ENCODE measurements around the gene DDIT4. TPM values are rescaled to one million over a fixed set of nuclear protein-coding genes. Genes with fewer than 3 reads are reported as not detected.

Gene DDIT4
- total RNA-seq, 1 donor from 2014 or later: 153 TPM

GRCh38 chr10:72229261-72230251, 44.2 kb upstream of the DDIT4 start:
- DNase-seq: no peak
- peaks cover 4% of the 10 kb centered on the region for H3K36me3 Mint-ChIP-seq (ENCODE audit: unreplicated experiment)
- H3K4me1 Mint-ChIP-seq (ENCODE audit: low read depth, unreplicated experiment): peaks cover 4% of the 10 kb centered on the region
- H3K27ac Mint-ChIP-seq (ENCODE audit: unreplicated experiment): no peak overlapping the region
- no peaks in the 10 kb centered on the region for H3K9me3 Mint-ChIP-seq (ENCODE audit: unreplicated experiment)
- TF ChIP-seq, protein P1, sequence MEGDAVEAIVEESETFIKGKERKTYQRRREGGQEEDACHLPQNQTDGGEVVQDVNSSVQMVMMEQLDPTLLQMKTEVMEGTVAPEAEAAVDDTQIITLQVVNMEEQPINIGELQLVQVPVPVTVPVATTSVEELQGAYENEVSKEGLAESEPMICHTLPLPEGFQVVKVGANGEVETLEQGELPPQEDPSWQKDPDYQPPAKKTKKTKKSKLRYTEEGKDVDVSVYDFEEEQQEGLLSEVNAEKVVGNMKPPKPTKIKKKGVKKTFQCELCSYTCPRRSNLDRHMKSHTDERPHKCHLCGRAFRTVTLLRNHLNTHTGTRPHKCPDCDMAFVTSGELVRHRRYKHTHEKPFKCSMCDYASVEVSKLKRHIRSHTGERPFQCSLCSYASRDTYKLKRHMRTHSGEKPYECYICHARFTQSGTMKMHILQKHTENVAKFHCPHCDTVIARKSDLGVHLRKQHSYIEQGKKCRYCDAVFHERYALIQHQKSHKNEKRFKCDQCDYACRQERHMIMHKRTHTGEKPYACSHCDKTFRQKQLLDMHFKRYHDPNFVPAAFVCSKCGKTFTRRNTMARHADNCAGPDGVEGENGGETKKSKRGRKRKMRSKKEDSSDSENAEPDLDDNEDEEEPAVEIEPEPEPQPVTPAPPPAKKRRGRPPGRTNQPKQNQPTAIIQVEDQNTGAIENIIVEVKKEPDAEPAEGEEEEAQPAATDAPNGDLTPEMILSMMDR (IDR thresholded peaks at IDR 0.05; ENCODE audit: partially characterized antibody, unreplicated experiment): no peak
- H3K27me3 Mint-ChIP-seq (ENCODE audit: unreplicated experiment): no peaks in the 10 kb centered on the region
- H3K4me3 Mint-ChIP-seq (ENCODE audit: unreplicated experiment): no peak overlapping the region

DNA sequence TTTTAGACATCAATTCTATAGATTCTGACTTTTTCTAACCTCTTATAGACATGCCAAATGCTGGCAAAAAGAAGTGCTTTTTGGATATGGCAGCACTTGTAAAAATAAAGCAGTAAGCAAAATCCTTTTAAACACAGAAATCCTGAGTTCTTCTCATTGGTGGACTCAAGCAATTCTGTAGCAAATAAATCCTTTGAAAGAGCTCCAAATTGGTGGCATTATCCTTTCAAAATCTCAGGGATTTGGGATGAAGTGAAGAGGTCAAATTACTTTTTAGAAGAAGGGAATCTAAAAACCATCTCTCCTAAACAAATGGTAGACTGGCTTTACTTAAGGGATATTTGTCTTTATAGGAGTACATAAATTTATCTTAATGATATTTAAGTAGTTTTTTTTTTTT, 40.1 kb upstream of the DDIT4 start:
- H3K4me1 Mint-ChIP-seq (ENCODE audit: low read depth, unreplicated experiment): peaks cover 4% of the 10 kb centered on the region
- H3K27me3 Mint-ChIP-seq (ENCODE audit: unreplicated experiment): no peaks in the 10 kb centered on the region
- H3K36me3 Mint-ChIP-seq (ENCODE audit: unreplicated experiment): peaks cover 4% of the 10 kb centered on the region
- TF ChIP-seq, protein P1 (IDR thresholded peaks at IDR 0.05; ENCODE audit: partially characterized antibody, unreplicated experiment): no peak
- no peak overlapping the region for H3K27ac Mint-ChIP-seq (ENCODE audit: unreplicated experiment)
- DNase-seq: no peak
- no peaks in the 10 kb centered on the region for H3K9me3 Mint-ChIP-seq (ENCODE audit: unreplicated experiment)
- no peak overlapping the region for H3K4me3 Mint-ChIP-seq (ENCODE audit: unreplicated experiment)

- TF ChIP-seq, protein P1 (IDR thresholded peaks at IDR 0.05; ENCODE audit: partially characterized antibody, unreplicated experiment): no peak
- Mint-ChIP-seq H3K27me3 (ENCODE audit: unreplicated experiment) (no peaks in the 10 kb centered on the region), H3K27ac (ENCODE audit: unreplicated experiment) (no peak overlapping the region), H3K9me3 (ENCODE audit: unreplicated experiment) (no peaks in the 10 kb centered on the region), H3K4me3 (ENCODE audit: unreplicated experiment) (no peak overlapping the region), H3K36me3 (ENCODE audit: unreplicated experiment) (peaks cover 4% of the 10 kb centered on the region), H3K4me1 (ENCODE audit: low read depth, unreplicated experiment) (no peaks in the 10 kb centered on the region)
- DNase-seq: no peak
Measured at GRCh38 chr10:72234560-72235095, 39.1 kb upstream of the DDIT4 start.

GRCh38 chr10:72235544-72236279, 38.0 kb upstream of the DDIT4 start:
- H3K4me3 Mint-ChIP-seq (ENCODE audit: unreplicated experiment): no peak overlapping the region
- TF ChIP-seq, protein P1 (IDR thresholded peaks at IDR 0.05; ENCODE audit: partially characterized antibody, unreplicated experiment): no peak
- H3K27ac Mint-ChIP-seq (ENCODE audit: unreplicated experiment): no peak overlapping the region
- no peaks in the 10 kb centered on the region for H3K27me3 Mint-ChIP-seq (ENCODE audit: unreplicated experiment)
- H3K9me3 Mint-ChIP-seq (ENCODE audit: unreplicated experiment): no peaks in the 10 kb centered on the region
- peaks cover 3% of the 10 kb centered on the region for H3K36me3 Mint-ChIP-seq (ENCODE audit: unreplicated experiment)
- H3K4me1 Mint-ChIP-seq (ENCODE audit: low read depth, unreplicated experiment): no peaks in the 10 kb centered on the region
- no peak for DNase-seq
